ENCODE measurements around the gene SYS1. TPM values are rescaled to one million over a fixed set of nuclear protein-coding genes. Genes with fewer than 3 reads are reported as not detected.
A peak's percentile ranks its signal among the peaks of the same experiment; 100 is the strongest.

SYS1 gene
- polyA plus RNA-seq, 2 donors = 8.4 to 16.5 TPM

DNA sequence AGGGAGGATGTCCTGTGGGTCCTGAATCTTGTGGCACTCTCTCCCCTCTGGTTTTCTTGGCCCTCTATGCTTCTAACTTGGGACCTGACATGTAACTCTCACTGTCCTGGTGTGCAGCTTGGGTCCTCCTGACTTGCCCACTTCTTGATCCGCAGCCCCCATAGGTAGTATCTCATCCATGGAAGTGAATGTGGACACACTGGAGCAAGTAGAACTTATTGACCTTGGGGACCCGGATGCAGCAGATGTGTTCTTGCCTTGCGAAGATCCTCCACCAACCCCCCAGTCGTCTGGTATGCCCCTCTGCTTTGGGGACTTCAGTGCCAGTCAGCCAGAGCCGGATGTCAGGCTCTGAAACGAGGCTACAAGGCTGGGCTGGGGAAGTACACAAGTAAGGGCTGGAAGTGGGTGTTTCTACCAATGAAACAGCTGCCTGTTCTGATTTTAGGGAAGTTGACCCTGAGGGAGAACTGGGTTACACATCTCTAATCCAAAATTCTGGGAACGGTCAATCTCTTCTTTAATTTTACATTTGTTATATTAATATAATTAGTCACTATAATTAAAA is 45.8 kb downstream of the SYS1 start:
- H3K4me1 ChIP-seq (ENCODE audit: control insufficient read depth in 2 of 2, insufficient read depth in 2 of 2, low read length in 1 of 2) = peaks cover 3 to 14% of the 10 kb centered on the region in 2 donors
- H3K9me3 ChIP-seq (ENCODE audit: control insufficient read depth in 2 of 2, insufficient read depth in 1 of 2, low read depth in 1 of 2, low read length in 1 of 2) = no peaks in the 10 kb centered on the region
- no peak overlapping the region for H3K4me3 ChIP-seq (ENCODE audit: low read depth in 1 of 2, low read length in 2 of 2)
- WGBS, 2 donors = 75 to 81% methylated on average over 7 of the region's 7 CpGs
- peak overlapping the region in 1 of 2 donors; percentile 89 for H3K27ac ChIP-seq (ENCODE audit: low read depth in 2 of 2, low read length in 1 of 2)
- no peaks in the 10 kb centered on the region for H3K27me3 ChIP-seq (ENCODE audit: control insufficient read depth in 1 of 2, insufficient read depth in 2 of 2, low read length in 2 of 2)
- peaks cover 0 to 9% of the 10 kb centered on the region in 2 donors for H3K36me3 ChIP-seq (ENCODE audit: control insufficient read depth in 2 of 2, insufficient read depth in 2 of 2, low read length in 1 of 2)

DNA sequence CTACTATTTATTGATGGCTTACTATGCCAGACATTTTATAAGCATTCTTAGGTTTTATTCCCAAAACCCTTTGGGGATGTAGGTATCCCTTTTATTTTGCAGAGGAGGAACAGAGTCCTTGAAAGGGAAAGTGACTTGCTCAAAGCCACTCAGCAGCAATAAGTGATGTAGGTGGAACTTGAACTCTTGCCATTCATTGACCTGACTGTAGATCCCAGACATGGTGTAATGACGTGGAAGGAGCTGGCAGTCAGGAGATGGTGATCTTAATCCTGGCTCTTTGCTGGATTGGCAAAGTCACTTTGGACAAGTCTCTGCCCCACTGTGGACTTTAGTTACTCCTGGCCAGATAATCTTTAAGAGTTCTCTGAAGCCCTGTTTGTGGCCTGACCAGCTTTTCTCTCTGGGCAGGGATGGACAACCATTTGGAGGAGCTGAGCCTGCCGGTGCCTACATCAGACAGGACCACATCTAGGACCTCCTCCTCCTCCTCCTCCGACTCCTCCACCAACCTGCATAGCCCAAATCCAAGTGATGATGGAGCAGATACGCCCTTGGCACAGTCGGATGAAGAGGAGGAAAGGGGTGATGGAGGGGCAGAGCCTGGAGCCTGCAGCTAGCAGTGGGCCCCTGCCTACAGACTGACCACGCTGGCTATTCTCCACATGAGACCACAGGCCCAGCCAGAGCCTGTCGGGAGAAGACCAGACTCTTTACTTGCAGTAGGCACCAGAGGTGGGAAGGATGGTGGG is 46.7 kb downstream of the SYS1 start:
- WGBS, 2 donors = 85 to 90% methylated on average over 7 of the region's 7 CpGs
- H3K27ac ChIP-seq (ENCODE audit: low read depth in 2 of 2, low read length in 1 of 2) = no peak overlapping the region

DNA sequence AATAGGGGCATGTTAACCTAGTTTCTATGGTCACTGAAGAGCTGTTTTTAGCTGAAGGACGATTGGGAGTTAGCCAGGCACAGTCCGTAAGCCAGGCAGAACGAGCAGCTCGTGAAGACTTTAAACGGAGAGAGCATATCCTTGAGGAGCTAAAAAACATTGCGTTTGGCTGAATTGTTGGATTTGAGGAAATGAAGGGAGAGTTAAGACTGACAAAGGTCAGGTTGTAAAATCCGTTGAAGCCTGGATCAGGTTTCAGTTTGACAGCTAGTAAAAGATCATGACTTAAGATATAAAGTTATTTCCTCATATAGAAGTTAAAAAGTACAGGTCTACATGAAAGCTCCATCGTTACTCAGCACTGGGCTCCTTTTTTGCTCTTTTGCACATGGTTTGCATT is 47.9 kb downstream of the SYS1 start:
- Histone ChIP-seq H3K4me3 (ENCODE audit: low read depth in 1 of 2, low read length in 2 of 2) (no peak overlapping the region), H3K36me3 (ENCODE audit: control insufficient read depth in 2 of 2, insufficient read depth in 2 of 2, low read length in 1 of 2) (peaks cover 0 to 9% of the 10 kb centered on the region in 2 donors), H3K27me3 (ENCODE audit: control insufficient read depth in 1 of 2, insufficient read depth in 2 of 2, low read length in 2 of 2) (no peaks in the 10 kb centered on the region), H3K9me3 (ENCODE audit: control insufficient read depth in 2 of 2, insufficient read depth in 1 of 2, low read depth in 1 of 2, low read length in 1 of 2) (no peaks in the 10 kb centered on the region), H3K4me1 (ENCODE audit: control insufficient read depth in 2 of 2, insufficient read depth in 2 of 2, low read length in 1 of 2) (peaks cover 3 to 9% of the 10 kb centered on the region in 2 donors), H3K27ac (ENCODE audit: low read depth in 2 of 2, low read length in 1 of 2) (no peak overlapping the region)
- WGBS, 2 donors = 69 to 85% methylated on average over 8 of the region's 8 CpGs

More for the DNA sequence above, 46.7 kb downstream of the SYS1 start:
- peaks cover 3 to 14% of the 10 kb centered on the region in 2 donors for H3K4me1 ChIP-seq (ENCODE audit: control insufficient read depth in 2 of 2, insufficient read depth in 2 of 2, low read length in 1 of 2)
- no peak overlapping the region for H3K4me3 ChIP-seq (ENCODE audit: low read depth in 1 of 2, low read length in 2 of 2)
- no peaks in the 10 kb centered on the region for H3K27me3 ChIP-seq (ENCODE audit: control insufficient read depth in 1 of 2, insufficient read depth in 2 of 2, low read length in 2 of 2)
- no peaks in the 10 kb centered on the region for H3K9me3 ChIP-seq (ENCODE audit: control insufficient read depth in 2 of 2, insufficient read depth in 1 of 2, low read depth in 1 of 2, low read length in 1 of 2)
- peaks cover 0 to 9% of the 10 kb centered on the region in 2 donors for H3K36me3 ChIP-seq (ENCODE audit: control insufficient read depth in 2 of 2, insufficient read depth in 2 of 2, low read length in 1 of 2)

DNA sequence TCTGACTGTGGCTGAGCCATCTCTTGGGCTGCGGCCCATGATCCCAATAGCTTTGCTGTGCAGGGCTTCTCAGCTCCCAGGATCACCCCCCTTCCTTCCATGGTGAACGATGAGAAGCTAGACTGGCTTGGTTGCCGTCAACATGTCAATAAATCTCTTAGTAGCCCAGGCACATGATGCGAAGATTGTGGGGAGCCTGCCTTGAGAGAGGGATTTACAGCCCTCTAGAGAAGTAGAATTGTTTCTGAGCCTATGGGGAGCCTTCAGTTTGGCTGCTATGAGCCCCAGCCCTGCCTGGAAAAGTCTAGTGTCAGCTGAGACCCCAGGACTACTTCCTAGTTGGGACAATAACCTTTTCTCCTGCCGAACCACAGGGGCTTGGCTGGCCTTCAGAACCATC is 49.7 kb downstream of the SYS1 start:
- peaks cover 0 to 9% of the 10 kb centered on the region in 2 donors for H3K36me3 ChIP-seq (ENCODE audit: control insufficient read depth in 2 of 2, insufficient read depth in 2 of 2, low read length in 1 of 2)
- H3K4me3 ChIP-seq (ENCODE audit: low read depth in 1 of 2, low read length in 2 of 2) = no peak overlapping the region
- no peaks in the 10 kb centered on the region for H3K9me3 ChIP-seq (ENCODE audit: control insufficient read depth in 2 of 2, insufficient read depth in 1 of 2, low read depth in 1 of 2, low read length in 1 of 2)
- H3K27ac ChIP-seq (ENCODE audit: low read depth in 2 of 2, low read length in 1 of 2) = no peak overlapping the region
- H3K27me3 ChIP-seq (ENCODE audit: control insufficient read depth in 1 of 2, insufficient read depth in 2 of 2, low read length in 2 of 2) = no peaks in the 10 kb centered on the region
- 80 to 87% methylated on average over 5 of the region's 5 CpGs for WGBS, 2 donors
- H3K4me1 ChIP-seq (ENCODE audit: control insufficient read depth in 2 of 2, insufficient read depth in 2 of 2, low read length in 1 of 2) = peaks cover 0 to 9% of the 10 kb centered on the region in 2 donors

DNA sequence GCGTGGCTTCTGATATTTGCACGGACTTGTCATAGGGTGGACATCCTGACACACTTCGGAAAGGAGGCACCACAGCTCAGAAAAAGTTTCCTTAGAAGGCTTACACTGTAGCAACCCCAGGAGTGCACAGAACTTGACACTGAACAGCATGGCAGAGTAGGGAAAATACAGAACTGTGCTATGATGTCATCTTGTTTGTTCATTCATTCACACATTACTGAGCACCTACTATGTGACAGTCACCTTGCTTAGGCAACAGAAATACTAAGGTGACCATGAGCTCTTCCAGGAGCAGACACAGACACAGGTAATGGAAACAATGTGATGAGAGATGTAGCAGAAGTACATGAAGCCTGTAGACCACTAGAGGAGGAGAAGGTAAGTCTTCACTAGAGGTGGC is 50.5 kb downstream of the SYS1 start:
- WGBS, 2 donors = 71 to 76% methylated on average over 3 of the region's 3 CpGs
- H3K27ac ChIP-seq (ENCODE audit: low read depth in 2 of 2, low read length in 1 of 2) = no peak overlapping the region
- peaks cover 0 to 7% of the 10 kb centered on the region in 2 donors for H3K4me1 ChIP-seq (ENCODE audit: control insufficient read depth in 2 of 2, insufficient read depth in 2 of 2, low read length in 1 of 2)

DNA sequence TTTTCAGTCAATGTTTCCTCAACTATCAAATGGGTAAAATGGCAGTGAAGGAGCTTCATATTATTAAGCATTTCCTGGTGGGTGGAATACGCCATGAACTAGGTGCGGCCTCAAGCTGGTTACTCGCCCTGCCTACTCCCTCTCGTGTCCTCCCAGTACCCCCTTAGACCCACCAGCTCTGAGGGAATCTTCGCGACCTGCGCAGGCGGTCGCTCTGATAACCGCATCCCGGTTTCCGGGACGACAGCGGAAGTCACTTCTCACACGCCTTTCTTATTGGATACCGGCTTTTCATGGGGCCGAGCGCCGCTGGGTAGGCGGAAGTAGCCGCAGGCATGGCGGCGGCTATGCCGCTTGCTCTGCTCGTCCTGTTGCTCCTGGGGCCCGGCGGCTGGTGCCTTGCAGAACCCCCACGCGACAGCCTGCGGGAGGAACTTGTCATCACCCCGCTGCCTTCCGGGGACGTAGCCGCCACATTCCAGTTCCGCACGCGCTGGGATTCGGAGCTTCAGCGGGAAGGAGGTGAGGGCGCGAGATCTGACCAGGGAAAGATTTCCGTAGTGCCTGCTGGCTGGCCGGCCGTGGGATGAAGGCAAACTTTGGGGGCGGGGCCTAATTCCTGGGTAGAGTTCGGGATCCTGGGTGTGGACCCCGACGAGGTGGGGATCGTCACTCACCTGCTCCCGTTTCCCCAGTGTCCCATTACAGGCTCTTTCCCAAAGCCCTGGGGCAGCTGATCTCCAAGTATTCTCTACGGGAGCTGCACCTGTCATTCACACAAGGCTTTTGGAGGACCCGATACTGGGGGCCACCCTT is 53.1 kb downstream of the SYS1 start, which contains the start of gene PIGT:
TSS of gene PIGT (plus strand) at position 320 of the 816 bp plus-strand sequence. CDS start at position 336, 16 bp downstream.
- WGBS, 2 donors = 0 to 1% methylated on average over 51 to 52 of the region's 52 CpGs
- Histone ChIP-seq H3K36me3 (ENCODE audit: control insufficient read depth in 2 of 2, insufficient read depth in 2 of 2, low read length in 1 of 2) (peaks cover 11 to 24% of the 10 kb centered on the region in 2 donors), H3K9me3 (ENCODE audit: control insufficient read depth in 2 of 2, insufficient read depth in 1 of 2, low read depth in 1 of 2, low read length in 1 of 2) (no peaks in the 10 kb centered on the region), H3K4me1 (ENCODE audit: control insufficient read depth in 2 of 2, insufficient read depth in 2 of 2, low read length in 1 of 2) (peaks cover 4 to 16% of the 10 kb centered on the region in 2 donors), H3K27ac (ENCODE audit: low read depth in 2 of 2, low read length in 1 of 2) (peak within 1 kb of the TSS; percentile 84 to 95), H3K4me3 (ENCODE audit: low read depth in 1 of 2, low read length in 2 of 2) (peak within 1 kb of the TSS; percentile 87 to 100), H3K27me3 (ENCODE audit: control insufficient read depth in 1 of 2, insufficient read depth in 2 of 2, low read length in 2 of 2) (no peaks in the 10 kb centered on the region)

More for the DNA sequence above, 50.5 kb downstream of the SYS1 start:
- peaks cover 0 to 14% of the 10 kb centered on the region in 2 donors for H3K36me3 ChIP-seq (ENCODE audit: control insufficient read depth in 2 of 2, insufficient read depth in 2 of 2, low read length in 1 of 2)
- H3K4me3 ChIP-seq (ENCODE audit: low read depth in 1 of 2, low read length in 2 of 2) = no peak overlapping the region
- H3K27me3 ChIP-seq (ENCODE audit: control insufficient read depth in 1 of 2, insufficient read depth in 2 of 2, low read length in 2 of 2) = no peaks in the 10 kb centered on the region
- H3K9me3 ChIP-seq (ENCODE audit: control insufficient read depth in 2 of 2, insufficient read depth in 1 of 2, low read depth in 1 of 2, low read length in 1 of 2) = no peaks in the 10 kb centered on the region

DNA sequence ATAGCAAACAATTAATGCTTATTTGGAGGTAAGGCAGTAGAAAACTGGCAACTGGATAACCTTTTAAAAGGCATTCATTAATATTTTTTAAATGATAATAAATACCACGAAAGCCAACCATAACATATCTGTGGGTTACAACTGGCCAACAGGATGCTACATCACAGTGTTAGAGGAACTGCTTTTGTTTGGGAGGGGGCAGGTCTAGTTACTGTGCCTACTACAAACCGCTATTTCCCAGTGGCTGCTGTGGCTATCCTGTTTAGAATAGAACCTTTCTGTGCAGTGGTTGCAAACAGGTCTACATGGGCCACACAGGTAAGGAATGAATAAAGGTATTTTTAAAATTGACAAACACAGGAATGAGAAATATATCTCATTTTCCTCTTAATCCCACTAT is 54.0 kb downstream of the SYS1 start:
- H3K36me3 ChIP-seq (ENCODE audit: control insufficient read depth in 2 of 2, insufficient read depth in 2 of 2, low read length in 1 of 2) = peaks cover 15 to 29% of the 10 kb centered on the region in 2 donors
- H3K9me3 ChIP-seq (ENCODE audit: control insufficient read depth in 2 of 2, insufficient read depth in 1 of 2, low read depth in 1 of 2, low read length in 1 of 2) = no peaks in the 10 kb centered on the region
- 54 to 62% methylated on average over 2 of the region's 2 CpGs for WGBS, 2 donors
- H3K4me3 ChIP-seq (ENCODE audit: low read depth in 1 of 2, low read length in 2 of 2) = peak overlapping the region in 1 of 2 donors; percentile 100
- H3K27ac ChIP-seq (ENCODE audit: low read depth in 2 of 2, low read length in 1 of 2) = no peak overlapping the region
- no peaks in the 10 kb centered on the region for H3K27me3 ChIP-seq (ENCODE audit: control insufficient read depth in 1 of 2, insufficient read depth in 2 of 2, low read length in 2 of 2)
- peaks cover 4 to 16% of the 10 kb centered on the region in 2 donors for H3K4me1 ChIP-seq (ENCODE audit: control insufficient read depth in 2 of 2, insufficient read depth in 2 of 2, low read length in 1 of 2)

Other genes with a start within 250 kb of the SYS1 start
- 1 to 10 TPM; 4.5 to 6.4 TPM for gene WFDC5, start 248.0 kb upstream of the SYS1 start, polyA plus RNA-seq
- gene WFDC12, start 238.7 kb upstream of the SYS1 start, polyA plus RNA-seq = 1 to 10 TPM; 2.2 to 4.3 TPM
- gene PI3, start 188.3 kb upstream of the SYS1 start, polyA plus RNA-seq = 1,000 to 10,000 TPM in 1 of 2 donors, 100 to 1,000 TPM in 1; 430 to 2,639 TPM
- gene SEMG1, start 156.1 kb upstream of the SYS1 start, polyA plus RNA-seq = not detected
- gene SEMG2, start 141.8 kb upstream of the SYS1 start, polyA plus RNA-seq = not detected
- 1,000 to 10,000 TPM; 1,481 to 1,882 TPM for gene SLPI, start 108.6 kb upstream of the SYS1 start, polyA plus RNA-seq
- under 1 TPM; 0.04 TPM for gene RBPJL, start 56.3 kb upstream of the SYS1 start, polyA plus RNA-seq
- under 1 TPM; 0.08 TPM for gene MATN4, start 54.9 kb upstream of the SYS1 start, polyA plus RNA-seq
- gene SDC4, start 14.7 kb upstream of the SYS1 start, polyA plus RNA-seq = 10 to 100 TPM; 49.4 to 64.6 TPM
- gene TP53TG5, start 15.2 kb downstream of the SYS1 start, polyA plus RNA-seq = under 1 TPM in 1 of 2 donors, not detected in 1; 0.13 TPM
- gene DBNDD2, start 45.1 kb downstream of the SYS1 start, polyA plus RNA-seq = 10 to 100 TPM; 31.0 to 65.1 TPM
- gene PIGT, start 53.0 kb downstream of the SYS1 start, polyA plus RNA-seq = 10 to 100 TPM; 38.7 to 40.9 TPM
- gene WFDC2, start 106.6 kb downstream of the SYS1 start, polyA plus RNA-seq = 1 to 10 TPM; 3.3 to 6.1 TPM
- gene SPINT3, start 152.5 kb downstream of the SYS1 start, polyA plus RNA-seq = not detected
- not detected for gene WFDC6, start 176.3 kb downstream of the SYS1 start, polyA plus RNA-seq
- not detected for gene EPPIN, start 184.2 kb downstream of the SYS1 start, polyA plus RNA-seq
- gene WFDC8, start 216.1 kb downstream of the SYS1 start, polyA plus RNA-seq = not detected